GM21576 (cell line): Measurements from ENCODE around the gene RNF186.
"Not testable (repeated sequence)": the region's sequence is repeated elsewhere in the genome, so short reads cannot be mapped to it uniquely, and the experiment has no call there.

ENCODE experiments used
- ATAC-seq: cut with Tn5 transposase; IDR thresholded peaks from one replicate; pipeline ENCODE4 v1.9.1; 2021; ENCODE audit warnings: mild to moderate bottlenecking, moderate library complexity; ENCODE audit not compliant: unreplicated experiment

Gene RNF186

GRCh38 chr1:19814681-19815503 is at the start of gene RNF186:
Gene RNF186 (minus strand): TSS chr1:19815283. CDS start chr1:19815101, 182 bp downstream.
- ATAC-seq: no peak

GRCh38 chr1:19864570-19865160 is 49.6 kb upstream of the RNF186 start:
- ATAC-seq: no peak

GRCh38 chr1:19862944-19863343 is 47.9 kb upstream of the RNF186 start:
- ATAC-seq: no peak

- no peak for ATAC-seq
Observed at GRCh38 chr1:19861842-19862530, 46.9 kb upstream of the RNF186 start.

GRCh38 chr1:19861034-19861433 is 46.0 kb upstream of the RNF186 start:
- no peak for ATAC-seq

GRCh38 chr1:19860418-19860817 is 45.3 kb upstream of the RNF186 start:
- no peak for ATAC-seq

GRCh38 chr1:19859876-19860275 is 44.8 kb upstream of the RNF186 start:
- ATAC-seq: no peak

- no peak for ATAC-seq
Observed at GRCh38 chr1:19858893-19859292, 43.8 kb upstream of the RNF186 start.

GRCh38 chr1:19854866-19855265 is 39.8 kb upstream of the RNF186 start:
- no peak for ATAC-seq

- ATAC-seq: no peak
Observed at GRCh38 chr1:19852036-19852435, 37.0 kb upstream of the RNF186 start.

- no peak for ATAC-seq
Observed at GRCh38 chr1:19850214-19850613, 35.1 kb upstream of the RNF186 start.

GRCh38 chr1:19849307-19849706 is 34.2 kb upstream of the RNF186 start:
- ATAC-seq: not testable (repeated sequence)

- ATAC-seq: not testable (repeated sequence)
Observed at GRCh38 chr1:19847334-19847733, 32.3 kb upstream of the RNF186 start.

GRCh38 chr1:19846338-19846737 is 31.3 kb upstream of the RNF186 start:
- no peak for ATAC-seq

GRCh38 chr1:19845555-19845954 is 30.5 kb upstream of the RNF186 start:
- no peak for ATAC-seq

GRCh38 chr1:19844731-19845495 is 29.8 kb upstream of the RNF186 start:
- no peak for ATAC-seq

GRCh38 chr1:19840228-19840627 is 25.1 kb upstream of the RNF186 start:
- ATAC-seq: no peak

- no peak for ATAC-seq
Observed at GRCh38 chr1:19837866-19838265, 22.8 kb upstream of the RNF186 start.

- no peak for ATAC-seq
Observed at GRCh38 chr1:19835578-19835977, 20.5 kb upstream of the RNF186 start.

GRCh38 chr1:19831441-19831840 is 16.4 kb upstream of the RNF186 start:
- no peak for ATAC-seq

- ATAC-seq: no peak
Observed at GRCh38 chr1:19828546-19828945, 13.5 kb upstream of the RNF186 start.
